Activated CD8-positive, alpha-beta T cell treated with anti-CD3 and anti-CD28 coated beads for 36 hours (primary cell): ENCODE measurements around the gene CNPY4. TPM values are rescaled to one million over a fixed set of nuclear protein-coding genes. Genes with fewer than 3 reads are reported as not detected.

Experiments used
- ATAC-seq: fragments of 200-7000 bp; cut with Tn5 transposase; one replicate; pipeline ENCODE4 v1.10.0; 2021; ENCODE audit warnings: mild to moderate bottlenecking, moderate library complexity
- CTCF ChIA-PET: fragments of 350-600 bp; sonication (Branson Sonifier 250); formaldehyde crosslinking; loops from one replicate; lab custom pipeline; 2021; ENCODE audit warnings: antibody characterized with exemption; lab: Charles Lee
- POLR2A ChIA-PET: fragments of 350-600 bp; sonication (Branson Sonifier 250); formaldehyde crosslinking; loops from one replicate; lab custom pipeline; 2021; ENCODE audit warnings: antibody characterized with exemption; lab: Charles Lee
- DNase-seq: peaks from one replicate; pipeline ENCODE4 v3.0.0-alpha.2; 2020
- H3K27ac Mint-ChIP-seq: one replicate; pipeline ENCODE4 v1.8.0; 2021; ENCODE audit warnings: mild to moderate bottlenecking, mixed read lengths
- H3K27me3 Mint-ChIP-seq: one replicate; pipeline ENCODE4 v1.8.0; 2021; ENCODE audit warnings: mixed read lengths
- H3K36me3 Mint-ChIP-seq: one replicate; pipeline ENCODE4 v1.8.0; 2021; ENCODE audit warnings: low read depth, mixed read lengths
- H3K4me1 Mint-ChIP-seq: one replicate; pipeline ENCODE4 v1.8.0; 2021; ENCODE audit warnings: low read depth, mixed read lengths
- H3K4me3 Mint-ChIP-seq: one replicate; pipeline ENCODE4 v1.8.0; 2021; ENCODE audit warnings: mild to moderate bottlenecking, moderate library complexity, mixed read lengths
- H3K9me3 Mint-ChIP-seq: one replicate; pipeline ENCODE4 v1.8.0; 2021; ENCODE audit warnings: mixed read lengths
- CTCF ChIP-seq: fragments of 200-600 bp; IDR thresholded peaks from one replicate; pipeline ENCODE4 v1.8.0; 2022; ENCODE audit warnings: antibody characterized with exemption, mild to moderate bottlenecking
- intact Hi-C: fragments of 100-400 bp; cut with micrococcal nuclease; formaldehyde crosslinking; loops from one replicate; pipeline ENCODE4 v1.10.0; 2022
- total RNA-seq, 2 experiments: library from RNA; stranded (reverse); gene quantifications; one replicate each; pipeline ENCODE4 v1.2.3, GENCODE V29; 2021

CNPY4 gene
- total RNA-seq, 2 experiments from 2014 or later, result 9.8 to 10.4 TPM

- intact Hi-C loops, result no loop called here
- H3K4me3 Mint-ChIP-seq, result peak overlapping the region; percentile 91
- ChIA-PET POLR2A (interaction anchor here (0.7 to 8.5 kb wide), 27 partner anchors 9 to 444 kb away, joined by 3 to 187 read pairs (median 4); partner anchors contain the start of genes CNPY4, COPS6, MBLAC1 and MEPCE), CTCF (interaction anchor here (0.6 to 3.1 kb wide), 9 partner anchors 8 to 50 kb away, joined by 3 to 18 read pairs (median 6); partner anchors contain the start of genes MBLAC1 and ZSCAN21)
- no peak for TF ChIP-seq CTCF
- H3K27ac Mint-ChIP-seq, result peak overlapping the region; percentile 95
- no peaks in the 10 kb centered on the region for H3K9me3 Mint-ChIP-seq
- no peaks in the 10 kb centered on the region for H3K27me3 Mint-ChIP-seq
- H3K4me1 Mint-ChIP-seq, result peaks cover 44% of the 10 kb centered on the region
- peak; percentile 87 for DNase-seq
- H3K36me3 Mint-ChIP-seq, result peaks cover 51% of the 10 kb centered on the region
- peak; percentile 76 for ATAC-seq
These were observed 18.9 kb upstream of the CNPY4 start for GRCh38 chr7:100100420-100101015.

GRCh38 chr7:100101016-100101862, 18.2 kb upstream of the CNPY4 start, which contains the start of the genes AP4M1 and MCM7:
AP4M1 (plus strand) TSS chr7:100101643; CDS start chr7:100101715, 72 bp downstream.
MCM7 (minus strand) TSS chr7:100101397; CDS start chr7:100101294, 103 bp downstream.
- peak within 1 kb of the TSS; percentile 91 for H3K4me3 Mint-ChIP-seq
- POLR2A ChIA-PET, result interaction anchor here (0.7 to 8.5 kb wide), 27 partner anchors 10 to 666 kb away, joined by 3 to 187 read pairs (median 4); partner anchors contain the start of genes CNPY4, COPS6, MBLAC1 and MEPCE
- H3K9me3 Mint-ChIP-seq, result no peaks in the 10 kb centered on the region
- peak within 1 kb of the TSS; percentile 95 for H3K27ac Mint-ChIP-seq
- DNase-seq (peak; percentile 99), ATAC-seq (peak; percentile 91)
- peaks cover 44% of the 10 kb centered on the region for H3K36me3 Mint-ChIP-seq
- H3K27me3 Mint-ChIP-seq, result no peaks in the 10 kb centered on the region
- no peak for TF ChIP-seq CTCF
- CTCF ChIA-PET, result interaction anchor here (0.9 to 3.1 kb wide), 15 partner anchors 9 to 109 kb away, joined by 3 to 18 read pairs (median 5); partner anchors contain the start of genes MBLAC1 and ZSCAN21
- H3K4me1 Mint-ChIP-seq, result peaks cover 39% of the 10 kb centered on the region
- intact Hi-C loops, result no loop called here

- intact Hi-C loops, result no loop called here
- Mint-ChIP-seq H3K36me3 (peaks cover 37% of the 10 kb centered on the region), H3K4me3 (peak overlapping the region; percentile 91), H3K27me3 (no peaks in the 10 kb centered on the region), H3K4me1 (peaks cover 27% of the 10 kb centered on the region), H3K27ac (peak overlapping the region; percentile 72), H3K9me3 (no peaks in the 10 kb centered on the region)
- DNase-seq (no peak), ATAC-seq (no peak)
- CTCF ChIA-PET, result interaction anchor here (0.7 to 3.1 kb wide), 6 partner anchors 8 to 278 kb away, joined by 3 to 18 read pairs (median 3); no protein-coding TSS in a partner anchor
- POLR2A ChIA-PET, result interaction anchor here (1.1 to 8.5 kb wide), 4 partner anchors 10 to 479 kb away, joined by 3 to 187 read pairs (median 51); partner anchors contain the start of genes COPS6 and MBLAC1
- TF ChIP-seq CTCF, result no peak
These were observed 16.2 kb upstream of the CNPY4 start for GRCh38 chr7:100102950-100103840.

GRCh38 chr7:100105534-100105933, 13.9 kb upstream of the CNPY4 start:
- ATAC-seq (no peak), DNase-seq (no peak)
- Mint-ChIP-seq H3K27me3 (no peaks in the 10 kb centered on the region), H3K4me1 (peaks cover 8% of the 10 kb centered on the region), H3K4me3 (no peak overlapping the region), H3K9me3 (no peaks in the 10 kb centered on the region), H3K36me3 (peaks cover 16% of the 10 kb centered on the region), H3K27ac (no peak overlapping the region)
- ChIA-PET POLR2A (interaction anchor here (1.4 to 8.5 kb wide), 3 partner anchors 7 to 15 kb away, joined by 3 to 187 read pairs (median 59); partner anchors contain the start of gene COPS6), CTCF (interaction anchor here (1.2 to 1.5 kb wide), 2 partner anchors 25 to 115 kb away, joined by 3 to 4 read pairs; no protein-coding TSS in a partner anchor)
- intact Hi-C loops, result no loop called here
- no peak for TF ChIP-seq CTCF
